Activated CD4-positive, alpha-beta T cell treated with anti-CD3 and anti-CD28 coated beads, Interleukin-2, amount 50 U/mL, for 48 hours (primary cell): ENCODE results near the gene TMEM92.
"Not testable (repeated sequence)": the region's sequence is repeated elsewhere in the genome, so short reads cannot be mapped to it uniquely, and the experiment has no call there.

Source experiments
- DNase-seq, 2 experiments: peaks; one replicate each; pipeline ENCODE4 v3.0.0-alpha.2; 2020

TMEM92 gene

GRCh38 chr17:50262001-50262794, 12.1 kb upstream of the TMEM92 start:
- no peak for DNase-seq

GRCh38 chr17:50263331-50264262, 10.7 kb upstream of the TMEM92 start:
- no peak for DNase-seq

GRCh38 chr17:50264263-50265113, 9.8 kb upstream of the TMEM92 start:
- no peak for DNase-seq

- DNase-seq, result no peak
Measured at GRCh38 chr17:50265212-50265611, 9.1 kb upstream of the TMEM92 start.

GRCh38 chr17:50265690-50266315, 8.5 kb upstream of the TMEM92 start:
- no peak for DNase-seq

GRCh38 chr17:50266384-50267073, 7.7 kb upstream of the TMEM92 start:
- no peak for DNase-seq

- no peak for DNase-seq
Measured at GRCh38 chr17:50267074-50267841, 7.0 kb upstream of the TMEM92 start.

GRCh38 chr17:50268026-50268425, 6.2 kb upstream of the TMEM92 start:
- DNase-seq, result no peak

- no peak for DNase-seq
Measured at GRCh38 chr17:50268743-50269275, 5.5 kb upstream of the TMEM92 start.

- DNase-seq, result peak; percentile 73 to 80
Measured at GRCh38 chr17:50269477-50270434, 4.5 kb upstream of the TMEM92 start.

- no peak for DNase-seq
Measured at GRCh38 chr17:50270435-50271362, 3.6 kb upstream of the TMEM92 start.

GRCh38 chr17:50271363-50271750, 2.9 kb upstream of the TMEM92 start:
- DNase-seq, result not testable (repeated sequence)

- no peak for DNase-seq
Measured at GRCh38 chr17:50272246-50272645, 2.0 kb upstream of the TMEM92 start.

- peak; percentile 56 to 64 for DNase-seq
Measured at GRCh38 chr17:50272711-50273653, 1.3 kb upstream of the TMEM92 start.

GRCh38 chr17:50273654-50274040, 619 bp upstream of the TMEM92 start:
- DNase-seq, result no peak

- no peak for DNase-seq
Measured at GRCh38 chr17:50274897-50275221, 593 bp downstream of the TMEM92 start.

GRCh38 chr17:50275279-50275678, 1.0 kb downstream of the TMEM92 start:
- DNase-seq, result no peak
